Gastroesophageal sphincter (tissue), 4 donors: ENCODE measurements around the gene OR11A1. TPM values are rescaled to one million over a fixed set of nuclear protein-coding genes. Genes with fewer than 3 reads are reported as not detected.

Source experiments
- ATAC-seq: fragments of 150-250 bp; one replicate; pipeline ENCODE4 v1.9.1; 2016; ENCODE audit warnings: mild to moderate bottlenecking, moderate library complexity
- H3K27ac ChIP-seq, 4 donors: fragments of 200-600 bp; sonication (generic) in 3 of 4; 1 replicate in 3 of 4; 2 replicates in 1 of 4; pipeline ENCODE4 v1.5.1; 2016 to 2019
- H3K27me3 ChIP-seq: fragments of 200-600 bp; sonication (generic); one replicate; pipeline ENCODE4 v1.5.1; 2019
- H3K36me3 ChIP-seq, 2 donors: fragments of 200-600 bp; sonication (generic); one replicate each; pipeline ENCODE4 v1.5.1; 2019; ENCODE audit warnings: control low read depth in 1 of 2
- H3K4me1 ChIP-seq, 3 donors: fragments of 200-600 bp; sonication (generic); 1 replicate in 2 of 3; 2 replicates in 1 of 3; pipeline ENCODE4 v1.5.1; 2016 to 2019; ENCODE audit warnings: control low read depth in 2 of 3
- H3K4me3 ChIP-seq, 2 donors: fragments of 200-600 bp; sonication (generic); one replicate each; pipeline ENCODE4 v1.5.1; 2019; ENCODE audit warnings: mild to moderate bottlenecking in 1 of 2, moderate library complexity in 1 of 2
- H3K9me3 ChIP-seq, 3 donors: fragments of 200-600 bp; sonication (generic); one replicate each; pipeline ENCODE4 v1.5.1; 2017 to 2019; ENCODE audit warnings: control low read depth in 2 of 3
- EP300 ChIP-seq: sonication (generic); formaldehyde crosslinking; IDR thresholded peaks from one replicate; pipeline ENCODE4 v1.6.1; 2017; ENCODE audit warnings: antibody characterized with exemption, mild to moderate bottlenecking
- POLR2A ChIP-seq, 2 donors: fragments of 450-650 bp; IDR thresholded peaks; one replicate each; pipeline ENCODE4 v1.6.1; 2017; ENCODE audit warnings: antibody characterized with exemption in 2 of 2, mild to moderate bottlenecking in 2 of 2, moderate library complexity in 1 of 2
- POLR2AphosphoS5 ChIP-seq: sonication (generic); formaldehyde crosslinking; IDR thresholded peaks from one replicate; pipeline ENCODE4 v1.6.1; 2017; ENCODE audit warnings: antibody characterized with exemption
- WGBS, 2 donors: methylation state at CpG; one replicate each; pipeline ENCODE4 v1.1.5; 2018; ENCODE audit warnings: low coverage in 1 of 2; 5-methylcytosine and 5-hydroxymethylcytosine counted together
- total RNA-seq, 4 donors: library from RNA; depleted of rRNA; stranded (reverse); fragments of >200 nt; gene quantifications; one replicate each; pipeline ENCODE4 v1.1.0, GENCODE V29; 2016
- TF ChIP-seq, protein P1 (sequence below), 4 experiments: fragments of 200-600 bp in 2 of 4; fragments of 450-650 bp in 2 of 4; sonication (generic) in 1 of 4; IDR thresholded peaks; one replicate each; pipeline ENCODE4 v1.5.1; 2017 to 2019; ENCODE audit warnings: antibody characterized with exemption in 4 of 4, mild to moderate bottlenecking in 2 of 4, moderate library complexity in 2 of 4

The OR11A1 gene
- total RNA-seq, 4 donors from 2014 or later, result not detected

DNA sequence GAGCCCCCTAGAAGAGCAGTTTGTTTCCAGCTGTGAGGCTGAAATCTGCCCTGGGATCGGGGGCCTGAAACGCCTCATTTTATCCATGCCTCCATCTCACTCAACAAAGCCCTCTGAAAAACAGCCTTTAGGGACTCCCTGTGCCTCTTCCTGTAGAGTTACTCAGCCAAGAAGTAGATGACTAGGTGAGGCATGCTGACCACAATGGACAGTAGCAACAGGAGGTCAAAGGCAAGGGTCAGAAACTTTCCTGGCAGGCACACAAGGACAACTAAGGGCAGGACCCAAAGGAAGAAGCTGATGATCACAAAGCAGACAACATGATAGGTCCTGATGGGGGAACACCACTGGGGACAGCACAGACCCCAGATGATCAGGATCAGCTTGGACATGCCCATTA, 18.1 kb upstream of the OR11A1 start:
- H3K36me3 ChIP-seq, result no peaks in the 10 kb centered on the region
- ATAC-seq, result no peak
- H3K4me1 ChIP-seq, result no peaks in the 10 kb centered on the region
- H3K27me3 ChIP-seq, result no peaks in the 10 kb centered on the region
- 60% methylated on average over 1 of the region's 2 CpGs; no CpG with 5 or more reads in 1 of the 2 donors for WGBS, 2 donors
- TF ChIP-seq POLR2A (IDR thresholded peaks at IDR 0.05) (no peak), POLR2AphosphoS5 (no peak), EP300 (no peak)
- TF ChIP-seq, protein P1, sequence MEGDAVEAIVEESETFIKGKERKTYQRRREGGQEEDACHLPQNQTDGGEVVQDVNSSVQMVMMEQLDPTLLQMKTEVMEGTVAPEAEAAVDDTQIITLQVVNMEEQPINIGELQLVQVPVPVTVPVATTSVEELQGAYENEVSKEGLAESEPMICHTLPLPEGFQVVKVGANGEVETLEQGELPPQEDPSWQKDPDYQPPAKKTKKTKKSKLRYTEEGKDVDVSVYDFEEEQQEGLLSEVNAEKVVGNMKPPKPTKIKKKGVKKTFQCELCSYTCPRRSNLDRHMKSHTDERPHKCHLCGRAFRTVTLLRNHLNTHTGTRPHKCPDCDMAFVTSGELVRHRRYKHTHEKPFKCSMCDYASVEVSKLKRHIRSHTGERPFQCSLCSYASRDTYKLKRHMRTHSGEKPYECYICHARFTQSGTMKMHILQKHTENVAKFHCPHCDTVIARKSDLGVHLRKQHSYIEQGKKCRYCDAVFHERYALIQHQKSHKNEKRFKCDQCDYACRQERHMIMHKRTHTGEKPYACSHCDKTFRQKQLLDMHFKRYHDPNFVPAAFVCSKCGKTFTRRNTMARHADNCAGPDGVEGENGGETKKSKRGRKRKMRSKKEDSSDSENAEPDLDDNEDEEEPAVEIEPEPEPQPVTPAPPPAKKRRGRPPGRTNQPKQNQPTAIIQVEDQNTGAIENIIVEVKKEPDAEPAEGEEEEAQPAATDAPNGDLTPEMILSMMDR (IDR thresholded peaks at IDR 0.05), result no peak
- H3K4me3 ChIP-seq, result no peak overlapping the region
- no peak overlapping the region for H3K27ac ChIP-seq
- no peaks in the 10 kb centered on the region for H3K9me3 ChIP-seq

DNA sequence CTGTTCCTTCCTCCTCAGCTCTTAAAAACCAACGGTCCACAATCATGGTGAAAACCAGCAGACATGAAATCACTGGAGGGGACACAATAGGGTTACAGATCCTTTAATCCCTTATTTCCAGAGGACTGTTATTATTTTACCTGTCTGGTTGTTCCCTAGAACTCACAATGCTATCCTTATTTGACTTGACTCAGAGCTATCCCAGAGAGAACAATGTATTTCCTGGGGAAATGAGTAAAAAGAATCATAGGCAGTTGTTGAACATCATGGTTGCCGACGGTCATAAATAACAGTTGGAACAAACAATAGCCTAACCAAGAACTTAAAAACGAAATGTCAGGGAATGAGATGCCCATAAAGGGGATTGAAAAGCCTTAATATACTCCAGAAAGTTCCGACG, 9.4 kb upstream of the OR11A1 start:
- H3K27me3 ChIP-seq, result peaks cover 3% of the 10 kb centered on the region
- no peaks in the 10 kb centered on the region for H3K9me3 ChIP-seq
- no peaks in the 10 kb centered on the region for H3K36me3 ChIP-seq
- no peaks in the 10 kb centered on the region for H3K4me1 ChIP-seq
- H3K4me3 ChIP-seq, result no peak overlapping the region
- 50 to 67% methylated on average over 5 of the region's 6 CpGs for WGBS, 2 donors
- TF ChIP-seq, protein P1 (IDR thresholded peaks at IDR 0.05), result no peak
- no peak for TF ChIP-seq POLR2AphosphoS5
- no peak for TF ChIP-seq POLR2A (IDR thresholded peaks at IDR 0.05)
- TF ChIP-seq EP300, result no peak
- no peak for ATAC-seq
- H3K27ac ChIP-seq, result no peak overlapping the region

DNA sequence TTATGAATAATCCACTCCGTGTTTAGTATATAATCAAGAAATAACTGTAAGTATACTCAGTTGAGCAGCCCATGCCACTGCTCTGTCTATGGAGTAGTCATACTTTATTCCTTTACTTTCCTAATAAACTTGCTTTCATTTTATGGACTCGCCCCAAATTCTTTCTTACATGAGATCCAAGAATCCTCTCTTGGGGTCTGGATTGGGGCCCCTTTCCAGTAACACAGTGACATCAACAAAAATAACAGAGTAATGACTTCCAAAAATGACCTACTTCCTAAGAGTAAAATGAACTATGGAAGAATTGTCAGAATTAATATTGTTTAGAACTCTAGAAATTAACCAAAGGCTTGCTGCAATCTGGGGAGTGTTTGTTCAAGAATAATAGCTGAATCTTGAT, 8.9 kb upstream of the OR11A1 start:
- no peaks in the 10 kb centered on the region for H3K4me1 ChIP-seq
- WGBS, 2 donors, result 75 to 85% methylated on average over 2 of the region's 2 CpGs
- no peaks in the 10 kb centered on the region for H3K9me3 ChIP-seq
- no peaks in the 10 kb centered on the region for H3K36me3 ChIP-seq
- ATAC-seq, result no peak
- H3K27me3 ChIP-seq, result peaks cover 3% of the 10 kb centered on the region
- TF ChIP-seq EP300 (no peak), POLR2A (IDR thresholded peaks at IDR 0.05) (no peak), POLR2AphosphoS5 (no peak)
- TF ChIP-seq, protein P1 (IDR thresholded peaks at IDR 0.05), result no peak
- no peak overlapping the region for H3K4me3 ChIP-seq
- no peak overlapping the region for H3K27ac ChIP-seq

DNA sequence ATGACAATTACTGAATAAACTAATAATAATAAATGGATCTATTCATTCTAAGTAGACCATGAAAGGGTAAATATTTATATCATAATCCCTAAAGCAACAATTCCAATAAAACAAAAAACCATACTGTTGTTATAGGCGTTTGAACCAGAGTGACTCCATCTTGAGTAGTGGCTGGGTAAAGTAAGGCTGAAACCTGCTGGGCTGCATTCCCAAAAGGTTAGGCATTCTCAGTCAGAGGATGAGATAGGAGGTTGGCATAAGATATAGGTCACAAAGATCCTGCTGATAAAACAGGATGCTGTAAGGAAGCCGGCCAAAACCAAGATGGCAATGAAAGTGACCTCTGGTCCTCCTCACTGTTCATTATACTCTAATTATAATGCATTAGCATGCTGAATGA, 8.4 kb upstream of the OR11A1 start:
- ATAC-seq, result no peak
- TF ChIP-seq, protein P1 (IDR thresholded peaks at IDR 0.05), result no peak
- no peak for TF ChIP-seq POLR2A (IDR thresholded peaks at IDR 0.05)
- TF ChIP-seq POLR2AphosphoS5, result no peak
- TF ChIP-seq EP300, result no peak
- Histone ChIP-seq H3K27ac (no peak overlapping the region), H3K4me1 (no peaks in the 10 kb centered on the region), H3K4me3 (no peak overlapping the region), H3K9me3 (no peaks in the 10 kb centered on the region), H3K27me3 (peaks cover 3% of the 10 kb centered on the region), H3K36me3 (no peaks in the 10 kb centered on the region)
- WGBS, 2 donors, result 52 to 70% methylated on average over 2 of the region's 2 CpGs

DNA sequence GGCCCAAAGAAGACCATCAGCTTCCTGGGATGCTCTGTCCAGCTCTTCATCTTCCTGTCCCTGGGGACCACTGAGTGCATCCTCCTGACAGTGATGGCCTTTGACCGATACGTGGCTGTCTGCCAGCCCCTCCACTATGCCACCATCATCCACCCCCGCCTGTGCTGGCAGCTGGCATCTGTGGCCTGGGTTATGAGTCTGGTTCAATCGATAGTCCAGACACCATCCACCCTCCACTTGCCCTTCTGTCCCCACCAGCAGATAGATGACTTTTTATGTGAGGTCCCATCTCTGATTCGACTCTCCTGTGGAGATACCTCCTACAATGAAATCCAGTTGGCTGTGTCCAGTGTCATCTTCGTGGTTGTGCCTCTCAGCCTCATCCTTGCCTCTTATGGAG, 5.2 kb upstream of the OR11A1 start:
- H3K9me3 ChIP-seq, result no peaks in the 10 kb centered on the region
- H3K4me3 ChIP-seq, result no peak overlapping the region
- 83 to 93% methylated on average over 5 to 6 of the region's 6 CpGs for WGBS, 2 donors
- no peaks in the 10 kb centered on the region for H3K36me3 ChIP-seq
- H3K27ac ChIP-seq, result no peak overlapping the region
- no peaks in the 10 kb centered on the region for H3K4me1 ChIP-seq
- no peak for ATAC-seq
- H3K27me3 ChIP-seq, result no peaks in the 10 kb centered on the region
- TF ChIP-seq EP300, result no peak
- TF ChIP-seq POLR2A (IDR thresholded peaks at IDR 0.05), result no peak
- no peak for TF ChIP-seq POLR2AphosphoS5
